Measurements from ENCODE around the gene TTC7B. TPM values are rescaled to one million over a fixed set of nuclear protein-coding genes. Genes with fewer than 3 reads are reported as not detected.

TTC7B gene
- total RNA-seq, 1 donor = 24.9 TPM

GRCh38 chr14:90626550-90626949 is 189.7 kb downstream of the TTC7B start:
- DNase-seq (ENCODE audit: low read depth) = no peak
- no peak for TF ChIP-seq CTCF (IDR thresholded peaks at IDR 0.05; ENCODE audit: insufficient read depth, low read length)
- H3K4me3 ChIP-seq (ENCODE audit: low read depth, low read length) = no peak overlapping the region

GRCh38 chr14:90625445-90625844 is 190.8 kb downstream of the TTC7B start:
- no peak for TF ChIP-seq CTCF (IDR thresholded peaks at IDR 0.05; ENCODE audit: insufficient read depth, low read length)
- no peak overlapping the region for H3K4me3 ChIP-seq (ENCODE audit: low read depth, low read length)
- no peak for DNase-seq (ENCODE audit: low read depth)

GRCh38 chr14:90624732-90625400 is 191.4 kb downstream of the TTC7B start:
- no peak for TF ChIP-seq CTCF (IDR thresholded peaks at IDR 0.05; ENCODE audit: insufficient read depth, low read length)

GRCh38 chr14:90624227-90624626 is 192.0 kb downstream of the TTC7B start:
- no peak overlapping the region for H3K4me3 ChIP-seq (ENCODE audit: low read depth, low read length)
- no peak for TF ChIP-seq CTCF (IDR thresholded peaks at IDR 0.05; ENCODE audit: insufficient read depth, low read length)
- no peak for DNase-seq (ENCODE audit: low read depth)

More at GRCh38 chr14:90624732-90625400, 191.4 kb downstream of the TTC7B start:
- H3K4me3 ChIP-seq (ENCODE audit: low read depth, low read length) = no peak overlapping the region
- no peak for DNase-seq (ENCODE audit: low read depth)

GRCh38 chr14:90621201-90621600 is 195.0 kb downstream of the TTC7B start:
- no peak overlapping the region for H3K4me3 ChIP-seq (ENCODE audit: low read depth, low read length)
- DNase-seq (ENCODE audit: low read depth) = no peak
- no peak for TF ChIP-seq CTCF (IDR thresholded peaks at IDR 0.05; ENCODE audit: insufficient read depth, low read length)

- DNase-seq (ENCODE audit: low read depth) = no peak
- no peak for TF ChIP-seq CTCF (IDR thresholded peaks at IDR 0.05; ENCODE audit: insufficient read depth, low read length)
- H3K4me3 ChIP-seq (ENCODE audit: low read depth, low read length) = no peak overlapping the region
These were observed 195.6 kb downstream of the TTC7B start for GRCh38 chr14:90620568-90621077.

- no peak overlapping the region for H3K4me3 ChIP-seq (ENCODE audit: low read depth, low read length)
- no peak for TF ChIP-seq CTCF (IDR thresholded peaks at IDR 0.05; ENCODE audit: insufficient read depth, low read length)
- DNase-seq (ENCODE audit: low read depth) = no peak
These were observed 196.3 kb downstream of the TTC7B start for GRCh38 chr14:90619911-90620310.
